Fibroblast of the aortic adventitia (primary cell): ENCODE results near the gene SMAD7. TPM values are rescaled to one million over a fixed set of nuclear protein-coding genes. Genes with fewer than 3 reads are reported as not detected.

Source experiments
- DNase-seq: peaks from one replicate; pipeline ENCODE4 v3.0.0-alpha.2; 2010; ENCODE audit warnings: low read depth
- H3K4me3 ChIP-seq: 2 replicates; pipeline ENCODE4 v1.5.1; 2011; ENCODE audit warnings: low read depth, mild to moderate bottlenecking, control low read depth, low read length, moderate library complexity
- CTCF ChIP-seq: IDR thresholded peaks from 2 replicates; pipeline ENCODE4 v1.5.1; 2011; ENCODE audit warnings: mild to moderate bottlenecking, low read length, control low read depth, inconsistent platforms; ENCODE audit not compliant: insufficient read depth
- total RNA-seq: library from RNA; depleted of rRNA; stranded (reverse); fragments of >200 nt; gene quantifications from 2 replicates; pipeline ENCODE4 v1.2.3, GENCODE V29; 2012; ENCODE audit warnings: low replicate concordance

The SMAD7 gene
- total RNA-seq, 1 donor = 27.2 TPM

GRCh38 chr18:48954886-48955819 lies 4.4 kb upstream of the SMAD7 start:
- no peak overlapping the region for H3K4me3 ChIP-seq
- no peak for TF ChIP-seq CTCF
- DNase-seq = peak; percentile 73

GRCh38 chr18:48953104-48953706 lies 2.4 kb upstream of the SMAD7 start:
- DNase-seq = no peak
- TF ChIP-seq CTCF = no peak
- peak overlapping the region; percentile 67 for H3K4me3 ChIP-seq

GRCh38 chr18:48952287-48953103 lies 1.7 kb upstream of the SMAD7 start:
- peak; percentile 83 for DNase-seq
- TF ChIP-seq CTCF = no peak
- H3K4me3 ChIP-seq = peak overlapping the region; percentile 67

GRCh38 chr18:48951448-48952286 lies 902 bp upstream of the SMAD7 start:
- peak; percentile 32 for TF ChIP-seq CTCF

GRCh38 chr18:48949606-48950535 lies 894 bp downstream of the SMAD7 start:
- no peak for DNase-seq
- H3K4me3 ChIP-seq = peak overlapping the region; percentile 91
- peak; percentile 1 for TF ChIP-seq CTCF

More at GRCh38 chr18:48951448-48952286, 902 bp upstream of the SMAD7 start:
- DNase-seq = peak; percentile 91
- H3K4me3 ChIP-seq = peak overlapping the region; percentile 91
